GM12865 (cell line): ENCODE results near the gene COG4.

Experiments
- DNase-seq: peaks from one replicate; pipeline ENCODE4 v3.0.0; 2010; ENCODE audit warnings: low read depth
- H3K4me3 ChIP-seq: 2 replicates; pipeline ENCODE4 v1.5.1; 2011; ENCODE audit warnings: mild to moderate bottlenecking, low read depth, low read length, control low read depth
- TF ChIP-seq, protein P1 (sequence below): IDR thresholded peaks from 2 replicates; pipeline ENCODE4 v1.5.1; 2011; ENCODE audit warnings: low read length, control low read depth, low read depth, inconsistent platforms; ENCODE audit not compliant: insufficient read depth; ENCODE audit errors: missing control alignments

The COG4 gene

GRCh38 chr16:70511833-70512232 lies 11.5 kb downstream of the COG4 start:
- no peak overlapping the region for H3K4me3 ChIP-seq
- DNase-seq = no peak
- TF ChIP-seq, protein P1, sequence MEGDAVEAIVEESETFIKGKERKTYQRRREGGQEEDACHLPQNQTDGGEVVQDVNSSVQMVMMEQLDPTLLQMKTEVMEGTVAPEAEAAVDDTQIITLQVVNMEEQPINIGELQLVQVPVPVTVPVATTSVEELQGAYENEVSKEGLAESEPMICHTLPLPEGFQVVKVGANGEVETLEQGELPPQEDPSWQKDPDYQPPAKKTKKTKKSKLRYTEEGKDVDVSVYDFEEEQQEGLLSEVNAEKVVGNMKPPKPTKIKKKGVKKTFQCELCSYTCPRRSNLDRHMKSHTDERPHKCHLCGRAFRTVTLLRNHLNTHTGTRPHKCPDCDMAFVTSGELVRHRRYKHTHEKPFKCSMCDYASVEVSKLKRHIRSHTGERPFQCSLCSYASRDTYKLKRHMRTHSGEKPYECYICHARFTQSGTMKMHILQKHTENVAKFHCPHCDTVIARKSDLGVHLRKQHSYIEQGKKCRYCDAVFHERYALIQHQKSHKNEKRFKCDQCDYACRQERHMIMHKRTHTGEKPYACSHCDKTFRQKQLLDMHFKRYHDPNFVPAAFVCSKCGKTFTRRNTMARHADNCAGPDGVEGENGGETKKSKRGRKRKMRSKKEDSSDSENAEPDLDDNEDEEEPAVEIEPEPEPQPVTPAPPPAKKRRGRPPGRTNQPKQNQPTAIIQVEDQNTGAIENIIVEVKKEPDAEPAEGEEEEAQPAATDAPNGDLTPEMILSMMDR = no peak

DNA sequence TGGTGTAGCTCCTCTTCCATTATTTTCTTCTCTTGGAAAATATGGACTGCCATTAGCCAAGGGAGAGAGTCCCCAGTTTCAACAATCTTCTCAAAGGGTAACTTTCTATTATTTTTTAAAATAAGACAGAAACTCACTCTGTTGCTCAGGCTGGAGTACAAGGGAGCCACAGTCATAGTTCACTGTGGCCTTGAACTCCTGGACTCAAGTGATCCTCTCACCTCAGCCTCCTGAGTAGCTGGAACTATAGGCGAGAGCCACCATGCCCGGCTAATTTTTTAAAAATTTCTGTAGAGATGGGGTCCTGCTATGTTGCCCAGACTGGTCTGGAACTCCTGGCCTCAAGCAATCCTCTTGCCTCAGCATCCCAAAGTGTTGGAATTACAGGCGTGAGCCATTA lies 13.1 kb downstream of the COG4 start:
- DNase-seq = no peak
- TF ChIP-seq, protein P1 = no peak
- H3K4me3 ChIP-seq = no peak overlapping the region

GRCh38 chr16:70508752-70509151 lies 14.6 kb downstream of the COG4 start:
- TF ChIP-seq, protein P1 = no peak
- peak; percentile 32 for DNase-seq
- no peak overlapping the region for H3K4me3 ChIP-seq

DNA sequence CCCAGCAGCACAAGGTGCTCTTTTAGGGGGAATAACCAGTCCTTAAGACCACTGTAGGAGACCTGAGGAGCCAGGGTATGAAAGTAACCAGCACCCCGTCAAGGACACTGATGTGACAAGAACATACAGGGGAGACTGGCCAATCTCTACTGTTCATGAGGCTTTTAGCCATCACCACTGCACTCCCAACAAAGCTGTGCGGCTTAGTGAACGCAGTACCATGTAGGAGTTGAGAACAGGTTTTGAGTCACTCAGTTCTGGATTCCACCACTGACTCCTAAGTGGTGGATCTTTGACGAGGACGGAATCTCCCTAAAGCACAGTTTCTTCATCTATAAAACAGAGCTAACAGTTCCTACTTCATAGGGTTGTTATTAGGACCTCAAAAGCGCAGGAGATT lies 26.8 kb downstream of the COG4 start:
- DNase-seq = peak; percentile 13
- TF ChIP-seq, protein P1 = no peak
- no peak overlapping the region for H3K4me3 ChIP-seq

DNA sequence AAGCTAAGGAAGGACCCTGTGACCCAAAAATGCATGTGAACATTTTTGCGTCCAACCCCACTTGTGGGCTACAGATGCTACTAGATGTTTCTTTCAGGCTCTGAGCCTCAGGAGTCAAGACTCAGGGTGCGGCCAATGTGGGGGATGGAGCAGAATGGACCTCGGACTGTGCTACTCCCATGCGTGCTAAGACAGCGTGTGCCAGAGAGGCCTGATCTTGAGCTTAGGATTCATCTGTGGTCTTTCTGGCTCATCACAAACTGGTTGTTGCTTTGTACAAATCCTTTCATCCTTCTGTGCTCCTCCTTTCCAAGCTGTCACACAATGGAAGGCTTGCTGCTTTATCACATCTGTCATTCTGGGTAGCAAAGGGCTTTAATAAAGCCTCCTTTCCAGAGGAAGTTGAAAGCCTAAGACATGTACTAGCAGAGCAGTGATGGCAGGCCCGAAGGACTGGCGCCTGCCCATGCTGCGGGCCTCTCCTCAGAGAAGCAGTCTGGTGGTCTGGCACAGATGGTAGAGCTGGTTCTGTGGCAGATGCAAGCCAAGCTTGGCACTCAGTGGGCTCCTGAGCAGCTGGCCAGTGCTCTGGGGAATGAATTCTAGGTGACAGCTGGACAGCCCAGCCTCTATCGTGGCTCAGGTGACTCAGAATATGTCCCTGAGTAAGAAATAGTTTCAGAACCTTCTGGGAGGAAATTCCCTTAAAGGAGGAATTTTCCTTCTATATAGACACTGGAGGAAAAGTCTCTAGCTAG lies 27.8 kb downstream of the COG4 start:
- no peak overlapping the region for H3K4me3 ChIP-seq
- TF ChIP-seq, protein P1 = no peak
- no peak for DNase-seq

GRCh38 chr16:70494777-70495176 lies 28.6 kb downstream of the COG4 start:
- no peak overlapping the region for H3K4me3 ChIP-seq
- TF ChIP-seq, protein P1 = no peak
- no peak for DNase-seq
